ENCODE results near the gene NOS3. TPM values are rescaled to one million over a fixed set of nuclear protein-coding genes. Genes with fewer than 3 reads are reported as not detected.

Gene NOS3
- total and polyA plus RNA-seq, 9 of the 15 experiments (the other 6 are each of a cell fraction or from before 2014, with no cell fraction given): 1.1 to 121 (median 23.6) TPM

DNA sequence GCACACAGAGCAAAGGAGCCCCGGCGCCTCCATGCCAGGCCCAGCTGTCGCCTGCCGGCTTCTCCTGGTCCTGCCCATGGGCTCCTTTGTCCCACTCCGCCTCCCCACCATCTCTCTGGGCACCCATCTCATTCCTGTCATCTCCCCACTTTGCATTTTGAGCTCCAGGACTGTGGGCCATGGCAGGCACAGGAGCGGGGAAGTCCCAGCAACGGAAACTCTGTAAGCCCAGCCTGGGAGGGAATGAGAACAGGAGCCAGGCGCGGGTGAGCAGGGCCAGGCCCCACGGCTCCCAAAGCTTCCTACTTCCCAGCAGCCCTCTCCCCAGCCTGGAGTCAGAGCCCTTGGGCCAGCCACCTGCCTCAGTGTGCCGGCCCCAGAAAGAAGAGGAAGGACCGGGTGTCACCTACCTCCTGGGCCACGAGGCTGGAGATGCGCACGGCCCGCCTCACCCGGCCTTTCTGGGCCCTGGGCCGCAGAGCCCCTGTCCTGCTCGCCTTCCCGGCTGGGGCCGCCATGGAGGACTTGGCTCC lies 35.8 kb upstream of the NOS3 start (continued):
- TF ChIP-seq CREBBP (IDR thresholded peaks at IDR 0.05; ENCODE audit: low read depth, low read length) (no peak), TBL1XR1 (IDR thresholded peaks at IDR 0.05; ENCODE audit: low read length in 2 of 2) (no peak), COPS2 (conservative IDR thresholded peaks at IDR 0.05) (no peak), CHD1 (IDR thresholded peaks at IDR 0.05; ENCODE audit: low read length) (peak; percentile 51), GATAD2A (IDR thresholded peaks at IDR 0.05) (no peak), HIVEP1 (CRISPR knock-in tag; IDR thresholded peaks at IDR 0.05) (no peak), ZNF140 (CRISPR knock-in tag; IDR thresholded peaks at IDR 0.05) (no peak), ZNF263 (CRISPR knock-in tag; IDR thresholded peaks at IDR 0.05; ENCODE audit: borderline replicate concordance) (no peak), CEBPG (CRISPR knock-in tag; IDR thresholded peaks at IDR 0.05) (no peak), CEBPG (tag; conservative IDR thresholded peaks at IDR 0.05 in 1 of 2, IDR thresholded peaks at IDR 0.05 in 1 of 2) (no peak), ZNF146 (CRISPR knock-in tag; IDR thresholded peaks at IDR 0.05; ENCODE audit: unreplicated experiment) (no peak), MCM5 (IDR thresholded peaks at IDR 0.05; ENCODE audit: low read depth) (no peak), NFATC3 (IDR thresholded peaks at IDR 0.05) (no peak), PHF20 (IDR thresholded peaks at IDR 0.05; ENCODE audit: partially characterized antibody) (no peak), KLF16 (IDR thresholded peaks at IDR 0.05) (no peak), SMAD1 (IDR thresholded peaks at IDR 0.05; ENCODE audit: low read depth, low read length, partially characterized antibody) (no peak), IRF2 (CRISPR knock-in tag; IDR thresholded peaks at IDR 0.05) (no peak), ZNF780A (CRISPR knock-in tag; IDR thresholded peaks at IDR 0.05) (no peak), ZNF23 (CRISPR knock-in tag; IDR thresholded peaks at IDR 0.05) (no peak), ZBTB7A (IDR thresholded peaks at IDR 0.05; ENCODE audit: borderline replicate concordance, control insufficient read depth, low read depth, low read length) (no peak), NCOA2 (IDR thresholded peaks at IDR 0.05; ENCODE audit: partially characterized antibody in 2 of 2) (no peak), EGR1 (conservative IDR thresholded peaks at IDR 0.05) (no peak), HDAC6 (IDR thresholded peaks at IDR 0.05; ENCODE audit: low read depth, low read length) (no peak)
- TF ChIP-seq, protein P1, sequence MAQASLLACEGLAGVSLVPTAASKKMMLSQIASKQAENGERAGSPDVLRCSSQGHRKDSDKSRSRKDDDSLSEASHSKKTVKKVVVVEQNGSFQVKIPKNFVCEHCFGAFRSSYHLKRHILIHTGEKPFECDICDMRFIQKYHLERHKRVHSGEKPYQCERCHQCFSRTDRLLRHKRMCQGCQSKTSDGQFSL (CRISPR knock-in tag; IDR thresholded peaks at IDR 0.05): no peak
- TF ChIP-seq, protein P1 (tag; IDR thresholded peaks at IDR 0.05): no peak
- TF ChIP-seq, protein P2, sequence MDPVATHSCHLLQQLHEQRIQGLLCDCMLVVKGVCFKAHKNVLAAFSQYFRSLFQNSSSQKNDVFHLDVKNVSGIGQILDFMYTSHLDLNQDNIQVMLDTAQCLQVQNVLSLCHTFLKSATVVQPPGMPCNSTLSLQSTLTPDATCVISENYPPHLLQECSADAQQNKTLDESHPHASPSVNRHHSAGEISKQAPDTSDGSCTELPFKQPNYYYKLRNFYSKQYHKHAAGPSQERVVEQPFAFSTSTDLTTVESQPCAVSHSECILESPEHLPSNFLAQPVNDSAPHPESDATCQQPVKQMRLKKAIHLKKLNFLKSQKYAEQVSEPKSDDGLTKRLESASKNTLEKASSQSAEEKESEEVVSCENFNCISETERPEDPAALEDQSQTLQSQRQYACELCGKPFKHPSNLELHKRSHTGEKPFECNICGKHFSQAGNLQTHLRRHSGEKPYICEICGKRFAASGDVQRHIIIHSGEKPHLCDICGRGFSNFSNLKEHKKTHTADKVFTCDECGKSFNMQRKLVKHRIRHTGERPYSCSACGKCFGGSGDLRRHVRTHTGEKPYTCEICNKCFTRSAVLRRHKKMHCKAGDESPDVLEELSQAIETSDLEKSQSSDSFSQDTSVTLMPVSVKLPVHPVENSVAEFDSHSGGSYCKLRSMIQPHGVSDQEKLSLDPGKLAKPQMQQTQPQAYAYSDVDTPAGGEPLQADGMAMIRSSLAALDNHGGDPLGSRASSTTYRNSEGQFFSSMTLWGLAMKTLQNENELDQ (CRISPR knock-in tag; IDR thresholded peaks at IDR 0.05; ENCODE audit: borderline replicate concordance): no peak
- TF ChIP-seq, protein P3, sequence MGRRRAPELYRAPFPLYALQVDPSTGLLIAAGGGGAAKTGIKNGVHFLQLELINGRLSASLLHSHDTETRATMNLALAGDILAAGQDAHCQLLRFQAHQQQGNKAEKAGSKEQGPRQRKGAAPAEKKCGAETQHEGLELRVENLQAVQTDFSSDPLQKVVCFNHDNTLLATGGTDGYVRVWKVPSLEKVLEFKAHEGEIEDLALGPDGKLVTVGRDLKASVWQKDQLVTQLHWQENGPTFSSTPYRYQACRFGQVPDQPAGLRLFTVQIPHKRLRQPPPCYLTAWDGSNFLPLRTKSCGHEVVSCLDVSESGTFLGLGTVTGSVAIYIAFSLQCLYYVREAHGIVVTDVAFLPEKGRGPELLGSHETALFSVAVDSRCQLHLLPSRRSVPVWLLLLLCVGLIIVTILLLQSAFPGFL (CRISPR knock-in tag; IDR thresholded peaks at IDR 0.05): no peak
- TF ChIP-seq, protein P4, sequence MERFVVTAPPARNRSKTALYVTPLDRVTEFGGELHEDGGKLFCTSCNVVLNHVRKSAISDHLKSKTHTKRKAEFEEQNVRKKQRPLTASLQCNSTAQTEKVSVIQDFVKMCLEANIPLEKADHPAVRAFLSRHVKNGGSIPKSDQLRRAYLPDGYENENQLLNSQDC (CRISPR knock-in tag; IDR thresholded peaks at IDR 0.05): no peak

Measured in K562 (cell line).